ENCODE results near the gene PARVB. TPM values are rescaled to one million over a fixed set of nuclear protein-coding genes. Genes with fewer than 3 reads are reported as not detected.
A peak's percentile ranks its signal among the peaks of the same experiment; 100 is the strongest.

Gene PARVB, protein sequence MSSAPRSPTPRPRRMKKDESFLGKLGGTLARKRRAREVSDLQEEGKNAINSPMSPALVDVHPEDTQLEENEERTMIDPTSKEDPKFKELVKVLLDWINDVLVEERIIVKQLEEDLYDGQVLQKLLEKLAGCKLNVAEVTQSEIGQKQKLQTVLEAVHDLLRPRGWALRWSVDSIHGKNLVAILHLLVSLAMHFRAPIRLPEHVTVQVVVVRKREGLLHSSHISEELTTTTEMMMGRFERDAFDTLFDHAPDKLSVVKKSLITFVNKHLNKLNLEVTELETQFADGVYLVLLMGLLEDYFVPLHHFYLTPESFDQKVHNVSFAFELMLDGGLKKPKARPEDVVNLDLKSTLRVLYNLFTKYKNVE
- total RNA-seq (2014; rRNA removed; shearing (Covaris generic)), result 54.5 and 69.4 TPM in 2 replicates
- polyA plus RNA-seq (2015; cell fraction: cytosol; rRNA removed), result 73.2 and 76.7 TPM in 2 replicates
- 34.7 and 38.3 TPM in 2 replicates for polyA plus RNA-seq (2015; cell fraction: nucleus; rRNA removed)

DNA sequence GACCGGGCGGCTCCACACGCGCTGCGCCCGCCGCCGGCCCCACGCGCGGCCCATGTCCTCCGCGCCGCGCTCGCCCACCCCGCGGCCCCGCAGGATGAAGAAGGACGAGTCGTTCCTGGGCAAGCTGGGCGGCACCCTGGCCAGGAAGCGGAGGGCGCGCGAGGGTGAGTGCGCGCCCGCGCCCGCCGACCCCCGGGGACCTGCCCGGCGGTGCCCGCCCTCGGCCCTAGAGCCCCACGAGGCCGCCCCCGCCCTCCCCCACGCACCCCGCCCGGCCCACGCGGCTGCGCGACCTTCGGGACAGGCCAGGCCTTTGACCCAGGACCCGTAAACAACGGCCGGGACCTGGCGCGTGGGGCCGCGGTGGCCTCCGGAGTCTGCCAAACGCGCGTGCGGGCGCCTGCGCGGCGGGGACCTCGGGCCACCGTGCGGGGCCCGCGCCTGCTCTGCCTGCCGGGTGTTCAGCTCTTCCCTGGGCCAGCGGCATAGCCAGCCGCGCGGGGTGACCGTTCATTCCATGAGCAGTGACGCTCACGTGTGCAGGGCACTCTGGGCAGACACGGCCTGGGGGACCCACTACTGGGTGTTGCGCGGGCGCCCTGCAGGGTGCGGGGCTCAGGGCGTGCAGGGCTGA, at the start of gene PARVB:
PARVB (plus strand) TSS at position 15 of the 634 bp plus-strand sequence; CDS start at position 53, 38 bp downstream.
- DNase-seq (ENCODE audit: low read depth), result peak; percentile 20

DNA sequence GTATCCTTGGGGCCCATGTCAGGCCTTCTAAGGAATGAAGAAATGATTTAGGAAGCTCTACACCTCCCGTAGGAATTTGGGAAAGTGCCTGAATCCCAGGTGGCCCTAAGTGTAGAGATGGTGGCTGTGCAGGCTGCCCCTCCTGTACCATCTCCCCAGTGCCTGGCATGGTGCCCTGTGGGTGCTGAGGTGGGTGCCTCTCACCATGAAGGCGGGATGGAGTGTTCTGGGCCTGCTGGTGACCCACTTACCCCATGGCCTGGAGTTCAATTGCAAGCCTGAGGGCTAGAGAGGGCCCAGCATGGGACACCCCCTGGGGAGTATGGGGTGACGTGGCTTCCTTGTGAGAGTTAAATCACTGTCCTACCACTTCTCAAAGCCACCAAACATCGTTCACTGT, 49.1 kb upstream of the PARVB start:
- DNase-seq (ENCODE audit: low read depth), result no peak

DNA sequence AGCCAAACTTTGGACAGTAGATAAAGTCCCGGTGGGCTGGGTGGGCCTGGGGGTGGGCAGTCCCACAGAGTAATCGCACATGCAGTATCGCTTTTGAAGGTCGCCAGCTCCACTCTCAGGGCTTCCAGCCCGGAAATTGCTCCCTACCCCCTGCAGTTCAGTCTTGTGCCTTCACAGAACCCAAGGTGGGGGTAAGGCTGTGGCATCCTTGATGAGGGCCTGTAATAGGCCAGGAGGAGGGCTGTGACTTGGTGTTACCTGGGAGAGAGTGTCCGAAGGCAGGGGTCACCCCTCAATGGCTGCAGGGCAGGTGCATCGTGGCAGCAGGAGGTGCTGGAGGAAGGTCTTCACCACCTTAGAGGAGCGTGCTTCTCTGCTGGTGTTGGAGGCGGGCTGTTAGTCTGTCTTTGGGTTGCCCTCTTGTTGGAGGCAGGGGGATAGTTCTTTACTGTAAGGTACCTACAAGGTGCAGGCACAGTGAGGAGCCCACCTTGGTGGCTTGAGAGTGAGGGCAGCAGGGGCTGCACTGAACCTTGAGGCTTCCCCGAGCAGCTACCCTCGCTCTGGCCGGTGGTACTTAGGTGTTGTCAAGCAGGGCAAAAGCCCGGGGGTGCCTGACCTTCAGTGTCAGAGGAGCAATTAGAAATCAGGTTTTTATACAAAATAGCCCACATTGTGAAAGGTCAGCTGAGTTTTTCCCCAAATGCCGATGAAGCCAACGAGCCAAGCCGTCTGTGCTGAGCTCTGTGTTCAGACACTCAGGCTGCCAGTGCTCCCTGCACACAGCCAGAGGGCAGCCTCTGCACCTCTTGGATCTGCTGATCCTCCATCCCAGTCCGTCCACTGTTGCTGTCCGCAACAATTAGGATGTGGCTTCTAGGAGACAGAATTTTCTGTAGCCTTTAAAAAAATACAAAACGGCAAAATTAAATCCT, 47.0 kb upstream of the PARVB start:
- DNase-seq (ENCODE audit: low read depth), result no peak

DNA sequence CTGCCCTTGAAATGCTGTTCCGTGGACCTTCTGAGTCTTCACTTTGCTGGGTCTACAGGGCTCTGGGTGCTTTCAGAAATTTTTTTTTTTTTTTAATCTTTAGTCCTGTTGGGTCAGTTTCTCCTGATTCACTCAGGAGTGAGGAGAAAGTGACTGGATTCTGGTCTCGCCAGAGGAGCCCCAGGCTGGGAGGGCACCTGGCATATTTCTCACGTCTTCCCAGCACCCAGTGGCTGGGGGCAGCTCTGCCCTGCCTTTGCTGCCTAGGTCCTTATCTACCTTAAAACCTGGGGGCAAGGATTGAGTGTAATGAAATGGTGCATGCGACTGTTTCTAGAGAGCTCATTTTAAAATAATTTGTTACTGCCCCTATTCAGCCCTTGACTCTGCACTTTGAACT, 45.5 kb upstream of the PARVB start:
- DNase-seq (ENCODE audit: low read depth), result no peak

DNA sequence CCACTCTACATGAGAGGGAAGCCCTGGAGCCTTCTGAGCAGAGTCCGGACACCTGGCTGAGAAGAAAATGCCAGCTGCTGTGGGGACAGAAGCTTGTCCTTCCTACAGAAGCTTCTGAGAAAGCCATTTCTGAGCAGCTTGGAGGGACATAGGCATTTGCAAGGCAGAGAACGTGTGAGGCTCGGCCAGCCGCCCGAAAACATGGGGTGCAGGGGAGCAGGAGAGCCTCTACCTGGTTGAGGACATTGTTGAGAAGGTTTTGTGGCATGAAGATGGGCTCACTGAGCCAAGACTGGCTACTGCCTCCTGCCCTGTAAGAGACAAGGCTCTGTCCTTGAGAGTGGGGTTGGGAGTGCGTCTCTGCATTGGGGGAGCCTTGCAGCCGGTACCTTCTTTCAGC, 43.5 kb upstream of the PARVB start:
- DNase-seq (ENCODE audit: low read depth), result no peak

DNA sequence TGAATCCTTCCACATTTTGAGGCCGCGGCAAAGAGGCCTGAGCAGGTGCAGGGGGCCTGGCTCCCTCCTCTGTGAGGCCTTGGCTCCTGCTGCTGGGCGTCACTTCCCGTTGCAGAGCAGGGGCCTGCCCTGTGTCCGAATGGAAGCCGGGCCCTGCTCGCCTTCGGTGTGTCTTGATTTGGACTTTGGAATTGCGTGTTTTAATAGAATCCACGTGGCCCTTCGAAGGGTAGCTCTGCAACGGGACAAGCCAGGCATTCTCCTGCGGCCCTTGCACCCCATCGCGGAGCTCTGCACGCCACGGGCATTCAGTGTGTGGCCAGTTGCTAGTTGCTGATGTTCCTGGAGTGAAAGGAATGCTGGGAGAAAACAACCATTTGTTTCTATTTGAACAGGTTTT, 43.1 kb upstream of the PARVB start:
- DNase-seq (ENCODE audit: low read depth), result no peak

DNA sequence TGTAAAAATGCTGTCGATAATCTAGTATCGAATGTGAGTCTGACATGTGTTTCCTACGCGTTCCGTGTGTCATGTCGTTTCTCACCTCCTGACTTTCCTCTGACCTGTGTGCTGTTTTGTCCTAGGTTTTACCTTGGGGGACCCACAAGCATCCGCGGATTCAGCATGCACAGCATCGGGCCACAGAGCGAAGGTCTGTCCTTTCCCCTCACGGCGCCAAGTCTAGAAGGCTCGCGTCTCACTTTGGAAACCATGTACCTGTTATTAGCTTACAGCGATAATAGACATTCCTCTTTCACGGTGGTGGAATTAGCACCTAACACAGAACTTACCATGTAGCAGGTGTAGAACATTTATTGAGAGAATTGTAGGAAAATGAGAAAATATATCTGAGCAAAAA, 40.3 kb upstream of the PARVB start:
- no peak for DNase-seq (ENCODE audit: low read depth)

DNA sequence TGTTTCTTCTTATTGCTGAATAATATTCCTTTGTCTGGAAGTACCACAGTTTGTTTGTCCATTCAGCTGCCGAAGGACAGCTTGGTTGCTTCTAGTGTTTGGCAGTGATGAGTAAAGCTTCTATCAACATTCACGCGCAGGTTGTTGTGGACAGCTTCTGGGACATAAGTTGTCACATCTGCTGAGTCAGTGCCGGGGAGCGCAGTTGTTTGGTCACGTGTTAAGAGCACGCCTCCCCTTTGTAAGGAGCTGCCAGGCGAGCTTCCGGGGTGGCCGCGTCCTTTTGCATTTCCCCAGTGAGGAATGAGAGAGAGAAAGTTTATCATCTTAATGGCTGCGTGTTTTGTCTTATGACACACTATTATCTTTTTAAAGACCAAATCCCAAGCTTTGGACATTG, 38.6 kb upstream of the PARVB start:
- no peak for DNase-seq (ENCODE audit: low read depth)

DNA sequence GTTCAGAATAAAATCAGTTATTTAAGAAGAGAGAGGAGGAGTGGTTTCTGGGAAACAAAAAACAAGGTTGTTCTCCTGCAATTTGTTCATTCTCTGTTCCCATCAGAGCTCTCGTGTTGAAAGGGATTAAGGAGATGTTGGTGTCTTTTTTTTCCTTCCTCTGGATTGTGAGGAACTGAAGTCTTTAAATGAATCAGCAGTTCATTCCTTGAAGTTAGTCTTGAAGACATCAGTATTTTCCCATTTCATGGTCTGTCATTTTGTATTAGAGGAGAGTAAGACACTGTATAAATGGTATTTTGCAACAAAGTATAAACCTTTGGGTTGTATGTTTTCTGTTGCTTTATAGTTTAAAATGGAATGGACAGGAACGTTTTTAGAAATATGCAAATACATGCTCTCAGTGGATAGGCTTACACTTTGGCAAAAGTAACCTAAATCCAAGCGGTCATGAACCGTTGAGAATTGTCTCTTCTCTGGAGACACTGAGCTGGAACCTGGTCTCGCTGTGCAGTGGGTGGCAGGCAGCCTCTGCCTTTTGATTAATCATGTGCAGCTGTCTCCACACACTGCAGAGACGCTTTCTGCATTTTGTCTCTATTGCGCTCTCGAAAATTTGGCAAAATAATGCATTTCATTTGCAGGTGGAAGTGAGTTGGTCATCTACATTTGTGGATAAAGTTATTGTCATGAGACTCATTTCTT, 35.8 kb upstream of the PARVB start:
- DNase-seq (ENCODE audit: low read depth), result no peak

DNA sequence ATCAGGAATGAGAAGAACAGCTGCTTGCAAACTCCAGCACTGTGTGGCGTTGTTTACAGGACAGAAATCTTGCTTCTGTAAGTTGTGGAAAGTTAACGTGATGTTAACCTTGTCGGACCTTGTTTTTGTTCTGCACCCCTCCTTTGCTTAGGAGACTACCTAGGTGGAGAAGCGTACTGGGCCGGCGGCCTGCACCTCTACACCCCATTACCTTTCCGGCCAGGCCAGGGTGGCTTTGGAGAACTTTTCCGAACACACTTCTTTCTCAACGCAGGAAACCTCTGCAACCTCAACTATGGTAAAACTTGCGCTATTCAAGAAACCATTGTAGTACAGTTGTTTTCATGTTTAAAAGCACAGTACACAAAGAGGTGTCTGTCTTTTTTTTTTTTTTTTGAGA, 35.1 kb upstream of the PARVB start:
- no peak for DNase-seq (ENCODE audit: low read depth)

DNA sequence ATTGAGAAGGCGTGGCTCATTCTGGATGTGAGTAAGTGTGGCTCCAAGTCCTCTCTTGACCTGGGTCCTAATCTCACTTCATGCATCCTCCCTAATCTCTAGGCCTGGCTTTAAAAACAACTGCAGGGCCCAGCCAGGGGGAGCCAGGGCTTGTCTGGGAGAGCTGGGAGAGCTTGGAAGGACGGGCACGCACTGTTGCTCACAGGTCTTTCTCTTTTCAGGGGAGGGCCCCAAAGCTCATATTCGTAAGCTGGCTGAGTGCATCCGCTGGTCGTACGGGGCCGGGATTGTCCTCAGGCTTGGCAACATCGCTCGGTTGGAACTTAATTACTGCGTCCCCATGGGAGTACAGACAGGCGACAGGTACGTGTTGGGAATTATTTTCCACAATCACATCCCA, 34.1 kb upstream of the PARVB start:
- DNase-seq (ENCODE audit: low read depth), result no peak

DNA sequence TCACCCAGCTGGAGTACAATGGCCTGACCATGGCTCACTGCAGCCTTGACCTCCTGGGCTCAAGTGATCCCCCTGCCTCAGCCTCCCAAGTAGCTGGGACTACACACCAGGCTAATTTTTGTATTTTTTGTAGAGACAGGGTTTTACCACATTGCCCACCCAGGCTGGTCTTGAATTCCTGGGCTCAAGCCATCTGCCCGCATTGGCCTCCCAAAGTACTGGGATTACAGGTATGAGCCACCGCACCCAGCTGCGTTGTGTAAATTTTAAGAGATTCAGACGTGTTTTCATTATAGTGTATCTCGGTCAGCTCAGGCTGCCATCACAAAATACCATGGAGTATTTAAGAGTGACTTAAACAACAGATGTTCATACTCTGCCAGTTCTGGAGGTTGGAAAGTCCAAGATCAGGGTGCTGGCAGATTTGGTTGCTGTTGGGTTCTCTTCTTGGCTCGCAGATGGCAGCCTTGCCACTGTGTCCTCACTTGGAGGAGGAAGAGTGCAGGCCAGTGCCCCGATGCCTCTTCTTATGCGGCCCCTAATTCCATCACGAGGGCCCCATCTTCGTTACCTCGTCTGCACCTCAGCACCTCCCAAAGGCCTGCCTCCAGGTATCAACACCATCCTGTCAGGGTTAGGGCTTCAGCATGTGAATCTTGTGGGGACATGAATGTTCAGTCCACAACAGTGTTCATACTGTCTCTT, 32.6 kb upstream of the PARVB start:
- no peak for DNase-seq (ENCODE audit: low read depth)

DNA sequence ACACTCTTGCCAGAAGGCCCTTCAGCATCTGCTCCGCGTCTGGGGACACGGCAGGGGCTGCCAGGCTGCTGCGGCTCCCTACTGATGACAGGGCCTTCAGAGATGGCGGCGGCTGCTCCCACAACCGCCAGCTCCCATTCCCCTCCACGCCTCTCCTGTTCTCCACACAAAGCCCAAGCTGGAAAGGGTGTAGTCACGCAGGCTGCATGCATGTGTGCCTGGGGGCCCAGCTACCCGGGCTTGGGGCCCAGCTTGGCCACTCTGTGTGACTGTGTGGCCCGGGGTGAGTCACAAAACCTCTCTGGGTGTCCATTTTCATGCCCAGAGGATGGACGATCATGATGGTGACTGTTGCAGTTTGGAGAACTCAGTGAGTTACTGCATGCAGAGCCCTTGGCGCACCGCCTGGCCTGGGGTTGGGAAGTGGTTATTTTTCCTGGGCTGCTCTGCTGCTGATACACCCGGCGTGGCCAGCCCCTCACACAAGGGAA, 31.7 kb upstream of the PARVB start:
- DNase-seq (ENCODE audit: low read depth), result peak; percentile 35

DNA sequence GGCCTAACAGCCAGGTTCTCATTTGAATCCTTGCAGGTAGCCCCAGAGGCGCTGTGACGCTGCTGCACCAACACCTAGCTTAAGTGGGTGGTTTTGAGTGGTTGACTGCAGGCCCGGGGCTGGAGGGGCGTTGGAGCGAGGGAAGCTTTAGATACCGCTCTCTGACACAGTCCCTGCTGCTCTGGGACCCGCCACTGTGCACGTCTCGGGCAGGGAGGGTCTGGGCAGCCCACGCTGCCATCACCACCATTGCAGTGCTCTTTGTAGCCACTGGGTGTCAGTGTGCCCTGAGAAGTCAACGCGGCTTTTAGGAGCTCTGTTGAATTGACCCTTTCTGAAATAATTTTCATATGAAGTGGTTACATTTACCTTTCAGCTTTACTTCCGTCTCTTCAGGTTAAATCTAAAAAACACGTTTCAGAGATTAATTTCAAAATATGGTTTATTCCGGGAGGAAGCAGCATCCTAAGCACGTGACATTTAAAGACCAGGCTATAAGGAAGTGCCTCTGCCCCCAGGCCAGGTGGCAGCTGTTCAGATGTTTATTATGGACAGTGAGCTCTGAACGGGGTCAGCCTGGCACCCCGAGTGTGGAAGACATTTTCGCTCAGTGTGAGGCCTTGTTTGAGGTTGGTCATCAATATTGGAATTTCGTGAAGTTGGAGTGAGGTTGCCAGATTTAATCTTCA, 30.9 kb upstream of the PARVB start:
- peak; percentile 37 for DNase-seq (ENCODE audit: low read depth)

DNA sequence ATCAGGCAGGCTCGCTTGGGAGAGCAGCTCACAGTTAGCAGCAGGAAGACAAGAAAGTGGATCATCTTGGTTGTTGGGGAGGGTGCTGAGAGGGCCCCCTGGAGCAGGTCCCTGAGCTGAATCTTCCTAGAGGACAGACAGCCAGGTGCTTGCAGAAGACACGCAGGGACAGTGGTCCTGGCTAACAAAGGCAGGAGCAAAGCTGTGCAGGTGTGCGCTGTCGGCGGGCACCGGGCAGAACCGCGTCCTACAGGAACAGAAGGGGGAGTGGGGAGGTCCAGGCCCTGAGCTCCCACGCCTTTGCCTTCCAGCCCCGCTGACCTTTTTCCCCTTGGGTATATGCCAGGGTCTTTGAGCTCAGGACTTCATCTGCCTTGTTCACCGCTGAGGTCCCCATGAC, 30.1 kb upstream of the PARVB start:
- no peak for DNase-seq (ENCODE audit: low read depth)

DNA sequence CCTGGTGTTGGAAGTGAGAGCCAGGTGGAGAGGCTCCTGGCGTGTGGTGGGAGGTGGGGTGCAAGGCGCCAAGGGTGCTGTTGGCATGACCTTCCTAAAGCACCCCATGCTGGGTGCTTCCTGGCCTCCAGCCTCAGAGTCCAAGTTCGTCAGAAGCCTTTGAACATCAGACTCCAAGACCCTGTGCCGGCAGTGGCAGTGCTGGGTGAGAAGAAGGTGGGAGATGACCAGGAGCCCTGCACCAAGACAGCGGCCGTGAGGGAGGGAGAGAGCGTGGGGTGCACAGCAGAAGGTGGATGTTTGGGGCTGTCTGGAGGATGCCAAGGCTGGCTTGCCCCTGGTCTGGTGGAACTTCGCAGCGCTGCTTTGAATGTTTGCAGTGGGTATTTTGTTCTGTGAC, 29.7 kb upstream of the PARVB start:
- DNase-seq (ENCODE audit: low read depth), result no peak

DNA sequence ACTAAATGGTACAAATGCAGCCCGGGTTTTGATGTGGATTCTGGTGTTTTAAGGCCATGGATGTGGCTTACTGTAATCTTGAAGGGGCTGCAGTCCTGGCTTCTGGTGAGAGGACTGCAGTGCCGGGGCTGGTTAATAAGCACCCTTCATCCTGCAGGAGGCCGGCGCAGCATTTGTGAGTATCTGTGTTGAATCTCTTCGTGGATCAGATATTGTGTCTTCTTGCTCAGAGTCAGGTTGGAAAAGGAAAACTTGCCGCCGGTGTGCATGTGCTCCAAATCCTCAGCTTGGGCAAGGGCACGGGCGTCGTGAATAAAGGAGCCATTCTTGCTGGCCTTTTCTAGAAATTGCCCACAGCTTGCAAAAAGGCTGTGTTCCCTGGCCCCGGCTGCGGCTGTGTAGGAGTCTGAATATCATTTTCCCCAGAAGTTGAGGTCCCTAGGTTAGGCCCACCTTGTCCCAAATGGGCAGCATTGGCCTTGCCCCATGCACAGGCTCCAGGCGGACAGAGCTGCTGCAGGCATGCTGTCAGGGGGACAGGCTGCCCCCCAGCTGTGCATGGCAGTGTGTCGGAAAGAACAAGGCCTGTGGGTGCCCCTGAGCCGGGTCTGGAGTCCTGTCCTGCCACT, 28.9 kb upstream of the PARVB start:
- DNase-seq (ENCODE audit: low read depth), result no peak

DNA sequence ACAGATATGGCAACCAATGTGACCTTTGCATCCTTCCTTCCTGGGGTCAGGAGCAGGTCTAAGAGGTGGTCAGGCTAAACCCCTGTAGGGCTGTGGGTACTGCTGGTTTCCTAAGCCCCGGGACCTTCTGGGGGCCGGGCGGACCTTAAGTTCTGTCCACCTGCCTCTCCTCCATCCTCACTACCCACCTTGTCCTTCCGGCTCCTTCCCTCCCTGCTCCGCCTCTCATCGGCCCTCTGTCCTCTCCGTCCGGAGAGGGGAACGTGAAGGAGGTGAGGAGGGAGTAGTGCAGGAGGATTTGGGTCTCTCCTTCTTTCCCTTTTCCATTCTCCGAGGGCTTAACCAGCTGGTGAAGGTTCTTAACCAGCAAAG, 28.3 kb upstream of the PARVB start:
- no peak for DNase-seq (ENCODE audit: low read depth)

Measured in HT1080 (cell line).